SK-N-SH (cell line): ENCODE measurements around the gene PDE6B. TPM values are rescaled to one million over a fixed set of nuclear protein-coding genes. Genes with fewer than 3 reads are reported as not detected.

ENCODE experiments used
- CTCF ChIA-PET: fragments of 300-600, 350-600 bp; formaldehyde crosslinking; extraction: SDS; loops from one replicate; lab custom pipeline; 2021; lab: Yijun Ruan, JAX
- POLR2A ChIA-PET: fragments of 350-600 bp; sonication (Branson Sonifier 250); formaldehyde crosslinking; extraction: SDS; loops from one replicate; lab custom pipeline; 2020; ENCODE audit warnings: antibody characterized with exemption, inconsistent platforms; lab: Yijun Ruan, JAX
- DNase-seq: peaks from one replicate; pipeline ENCODE4 v3.0.0; 2012
- H2AFZ ChIP-seq: fragments of 200-600 bp; sonication (generic); 2 replicates; pipeline ENCODE4 v1.8.1; 2016; ENCODE audit warnings: antibody characterized with exemption, mild to moderate bottlenecking, low read depth
- H3F3A ChIP-seq: fragments of 200-600 bp; sonication (generic); replicated peaks from 2 replicates; pipeline ENCODE3; 2016; ENCODE audit warnings: antibody characterized with exemption, mild to moderate bottlenecking; ENCODE audit not compliant: insufficient read depth
- H3K27ac ChIP-seq, 2 experiments: fragments of 200-500 bp in 1 of 2; fragments of 200-600 bp in 1 of 2; sonication (Bioruptor generic) in 1 of 2; sonication (generic), shearing (Covaris generic) in 1 of 2; 2 replicates each; pipeline versions ENCODE4 v1.5.1 to v1.6.1; 2014 to 2016; ENCODE audit warnings: low read depth in 2 of 2, inconsistent platforms in 1 of 2, low read length in 1 of 2, mild to moderate bottlenecking in 1 of 2, mixed read lengths in 1 of 2
- H3K27me3 ChIP-seq: fragments of 200-600 bp; sonication (generic), shearing (Covaris generic); 2 replicates; pipeline ENCODE4 v1.6.1; 2016; ENCODE audit warnings: mixed run types; ENCODE audit not compliant: insufficient read depth
- H3K36me3 ChIP-seq, 2 experiments: fragments of 200-500 bp in 1 of 2; fragments of 200-600 bp in 1 of 2; sonication (Bioruptor generic) in 1 of 2; sonication (generic) in 1 of 2; replicated peaks in 1 of 2; 2 replicates each; pipeline versions ENCODE3 to v1.5.1; 2014 to 2016; ENCODE audit warnings: low read length in 1 of 2, mild to moderate bottlenecking in 1 of 2; ENCODE audit not compliant: insufficient read depth in 2 of 2, control insufficient read depth in 1 of 2
- H3K4me1 ChIP-seq, 2 experiments: fragments of 200-500 bp in 1 of 2; fragments of 200-600 bp in 1 of 2; sonication (Bioruptor generic) in 1 of 2; sonication (generic), shearing (Covaris generic) in 1 of 2; 2 replicates each; pipeline versions ENCODE4 v1.5.1 to v1.6.1; 2014 to 2016; ENCODE audit warnings: low read depth in 1 of 2, low read length in 1 of 2, mixed run types in 1 of 2; ENCODE audit not compliant: insufficient read depth in 2 of 2, control insufficient read depth in 1 of 2
- H3K4me2 ChIP-seq: fragments of 200-600 bp; sonication (generic), shearing (Covaris generic); 2 replicates; pipeline ENCODE4 v1.6.1; 2017; ENCODE audit warnings: mixed run types
- H3K4me3 ChIP-seq, 2 experiments: fragments of 200-500 bp in 1 of 2; fragments of 200-600 bp in 1 of 2; sonication (Bioruptor generic) in 1 of 2; sonication (generic), shearing (Covaris generic) in 1 of 2; 2 replicates each; pipeline versions ENCODE4 v1.5.1 to v1.8.1; 2014 to 2016; ENCODE audit warnings: low read depth in 2 of 2, inconsistent platforms in 1 of 2, low read length in 1 of 2, mild to moderate bottlenecking in 1 of 2, mixed read lengths in 1 of 2, moderate library complexity in 1 of 2
- H3K79me2 ChIP-seq: fragments of 200-600 bp; sonication (generic); 2 replicates; pipeline ENCODE4 v1.8.1; 2017; ENCODE audit warnings: mild to moderate bottlenecking; ENCODE audit not compliant: insufficient read depth
- H3K9ac ChIP-seq: fragments of 200-600 bp; sonication (generic); 2 replicates; pipeline ENCODE4 v1.6.1; 2017; ENCODE audit warnings: mixed run types
- H3K9me2 ChIP-seq: fragments of 200-600 bp; sonication (generic); 2 replicates; pipeline ENCODE4 v1.6.1; 2017; ENCODE audit warnings: mixed run types
- H3K9me3 ChIP-seq: fragments of 200-600 bp; sonication (generic); 2 replicates; pipeline ENCODE4 v1.6.1; 2017; ENCODE audit warnings: mixed run types, mild to moderate bottlenecking, moderate library complexity
- H4K20me1 ChIP-seq: fragments of 200-600 bp; sonication (generic); 2 replicates; pipeline ENCODE4 v1.6.1; 2017; ENCODE audit warnings: mild to moderate bottlenecking, mixed run types; ENCODE audit not compliant: insufficient read depth
- EZH2phosphoT487 ChIP-seq: fragments of 200-600 bp; sonication (generic); IDR thresholded peaks from 2 replicates; pipeline ENCODE4 v1.6.1; 2017; ENCODE audit warnings: low read depth, mixed run types, mild to moderate bottlenecking, antibody characterized with exemption, moderate library complexity, borderline replicate concordance
- FOXM1 ChIP-seq: IDR thresholded peaks from 2 replicates; pipeline ENCODE4 v1.4.0; 2012; ENCODE audit warnings: low read depth, mild to moderate bottlenecking
- GABPA ChIP-seq: IDR thresholded peaks from 2 replicates; pipeline ENCODE4 v1.4.0; 2012; ENCODE audit warnings: low read depth, mild to moderate bottlenecking
- MEF2A ChIP-seq: IDR thresholded peaks from 2 replicates; pipeline ENCODE4 v1.4.0; 2012; ENCODE audit warnings: low read depth, borderline replicate concordance
- NFIC ChIP-seq: IDR thresholded peaks from 2 replicates; pipeline ENCODE4 v1.4.0; 2012; ENCODE audit warnings: borderline replicate concordance
- RXRA ChIP-seq: IDR thresholded peaks from 2 replicates; pipeline ENCODE4 v1.4.0; 2012; ENCODE audit warnings: low read depth, mild to moderate bottlenecking, borderline replicate concordance
- SIN3A ChIP-seq: IDR thresholded peaks from 2 replicates; pipeline ENCODE4 v1.6.1; 2012; ENCODE audit warnings: low read depth, mild to moderate bottlenecking, low read length, moderate library complexity, borderline replicate concordance
- TEAD4 ChIP-seq: IDR thresholded peaks from 2 replicates; pipeline ENCODE4 v1.4.0; 2012; ENCODE audit warnings: mild to moderate bottlenecking, borderline replicate concordance; ENCODE audit not compliant: insufficient read depth
- WGBS: methylation state at CpG from one replicate; pipeline ENCODE4 v1.1.6; 2017; ENCODE audit warnings: low lambda C conversion rate; 5-methylcytosine and 5-hydroxymethylcytosine counted together
- polyA plus RNA-seq, 3 experiments: library from polyadenylated mRNA; depleted of rRNA; stranded (reverse); fragments of >200 nt; gene quantifications; 2 replicates each; pipeline ENCODE4 v1.2.3, GENCODE V29; 2012
- TF ChIP-seq, protein P1 (sequence below): IDR thresholded peaks from 2 replicates; pipeline ENCODE4 v1.4.0; 2012; ENCODE audit warnings: low read depth
- TF ChIP-seq, protein P2 (sequence below): fragments of 150-350 bp; IDR thresholded peaks from 2 replicates; pipeline ENCODE4 v1.6.1; 2017; ENCODE audit warnings: antibody characterized with exemption, low read length, low read depth, borderline replicate concordance
- TF ChIP-seq, protein P3 (sequence below): IDR thresholded peaks from 2 replicates; pipeline ENCODE4 v1.4.0; 2012; ENCODE audit warnings: low read depth, borderline replicate concordance
- TF ChIP-seq, protein P4 (sequence below): IDR thresholded peaks from 2 replicates; pipeline ENCODE4; 2012

The PDE6B gene
- polyA plus RNA-seq, 1 of the 3 experiments (the other 2 are of a cell fraction) = 1.2 TPM

DNA sequence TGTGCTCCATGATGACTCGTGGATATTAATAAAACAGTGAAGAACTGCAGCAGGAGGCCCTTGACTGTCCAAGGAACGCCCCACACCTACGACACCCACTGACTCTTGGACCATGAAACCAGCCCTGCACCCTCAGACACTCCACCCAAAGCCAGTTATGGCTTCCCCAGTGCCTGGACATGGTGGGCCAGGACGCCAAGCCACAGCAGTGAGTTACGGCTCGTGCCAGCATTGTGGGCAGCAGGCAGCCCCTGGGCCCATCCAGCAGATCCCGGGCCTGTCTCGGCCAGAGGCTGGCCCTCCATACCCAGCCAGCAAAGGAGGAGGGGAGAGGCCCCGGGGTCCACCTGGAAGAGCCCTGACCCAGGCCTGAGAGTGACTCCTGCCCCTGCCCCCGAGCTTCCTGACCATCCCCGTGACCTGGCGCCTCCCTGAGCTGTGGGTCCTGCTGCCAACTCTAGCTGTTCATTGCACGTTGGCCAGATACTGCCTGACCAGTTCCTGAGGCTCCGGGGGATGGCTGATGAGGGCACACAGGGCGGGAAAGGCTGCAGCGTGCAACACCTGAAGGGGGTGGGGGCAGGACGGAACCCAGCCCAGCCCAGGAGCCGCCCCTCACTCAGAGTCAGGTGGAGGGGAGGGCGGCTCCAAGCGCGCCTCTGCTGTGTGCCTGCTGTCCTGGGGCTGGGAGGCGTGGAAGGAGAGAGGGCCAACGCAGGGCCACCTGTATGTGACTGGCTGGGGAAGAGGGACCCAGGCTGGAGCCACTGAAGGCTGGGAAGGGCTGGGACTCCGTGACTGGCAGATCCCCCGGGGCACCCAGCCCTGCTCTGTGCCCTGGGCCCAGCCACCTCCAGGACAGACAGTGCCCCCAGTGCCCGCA, 62.8 kb downstream of the PDE6B start:
- Histone ChIP-seq H3F3A (peaks cover 11% of the 10 kb centered on the region), H3K4me2 (peak overlapping the region; percentile 74; the same call in 1 of the 2 replicates), H3K9me3 (no peaks in the 10 kb centered on the region), H4K20me1 (no peaks in the 10 kb centered on the region), H3K9me2 (no peaks in the 10 kb centered on the region), H3K79me2 (no peaks in the 10 kb centered on the region), H3K27ac (peak overlapping the region in 1 of 2 experiments; percentile 77; a peak in 3 of 4 replicates), H3K4me3 (no peak overlapping the region), H3K9ac (peak overlapping the region; percentile 51; the same call in 1 of the 2 replicates), H3K27me3 (no peaks in the 10 kb centered on the region), H2AFZ (no peak overlapping the region), H3K4me1 (peaks cover 13 to 20% of the 10 kb centered on the region in 2 experiments; a peak in 3 of 4 replicates), H3K36me3 (no peaks in the 10 kb centered on the region)
- WGBS = 95% methylated on average over 10 of the region's 26 CpGs
- TF ChIP-seq, protein P1, sequence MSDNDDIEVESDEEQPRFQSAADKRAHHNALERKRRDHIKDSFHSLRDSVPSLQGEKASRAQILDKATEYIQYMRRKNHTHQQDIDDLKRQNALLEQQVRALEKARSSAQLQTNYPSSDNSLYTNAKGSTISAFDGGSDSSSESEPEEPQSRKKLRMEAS = no peak
- TF ChIP-seq FOXM1 (no peak), MEF2A (no peak), NFIC (no peak), RXRA (no peak), EZH2phosphoT487 (no peak), GABPA (no peak), TEAD4 (no peak), SIN3A (no peak)
- TF ChIP-seq, protein P2, sequence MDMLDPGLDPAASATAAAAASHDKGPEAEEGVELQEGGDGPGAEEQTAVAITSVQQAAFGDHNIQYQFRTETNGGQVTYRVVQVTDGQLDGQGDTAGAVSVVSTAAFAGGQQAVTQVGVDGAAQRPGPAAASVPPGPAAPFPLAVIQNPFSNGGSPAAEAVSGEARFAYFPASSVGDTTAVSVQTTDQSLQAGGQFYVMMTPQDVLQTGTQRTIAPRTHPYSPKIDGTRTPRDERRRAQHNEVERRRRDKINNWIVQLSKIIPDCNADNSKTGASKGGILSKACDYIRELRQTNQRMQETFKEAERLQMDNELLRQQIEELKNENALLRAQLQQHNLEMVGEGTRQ = no peak
- TF ChIP-seq, protein P3, sequence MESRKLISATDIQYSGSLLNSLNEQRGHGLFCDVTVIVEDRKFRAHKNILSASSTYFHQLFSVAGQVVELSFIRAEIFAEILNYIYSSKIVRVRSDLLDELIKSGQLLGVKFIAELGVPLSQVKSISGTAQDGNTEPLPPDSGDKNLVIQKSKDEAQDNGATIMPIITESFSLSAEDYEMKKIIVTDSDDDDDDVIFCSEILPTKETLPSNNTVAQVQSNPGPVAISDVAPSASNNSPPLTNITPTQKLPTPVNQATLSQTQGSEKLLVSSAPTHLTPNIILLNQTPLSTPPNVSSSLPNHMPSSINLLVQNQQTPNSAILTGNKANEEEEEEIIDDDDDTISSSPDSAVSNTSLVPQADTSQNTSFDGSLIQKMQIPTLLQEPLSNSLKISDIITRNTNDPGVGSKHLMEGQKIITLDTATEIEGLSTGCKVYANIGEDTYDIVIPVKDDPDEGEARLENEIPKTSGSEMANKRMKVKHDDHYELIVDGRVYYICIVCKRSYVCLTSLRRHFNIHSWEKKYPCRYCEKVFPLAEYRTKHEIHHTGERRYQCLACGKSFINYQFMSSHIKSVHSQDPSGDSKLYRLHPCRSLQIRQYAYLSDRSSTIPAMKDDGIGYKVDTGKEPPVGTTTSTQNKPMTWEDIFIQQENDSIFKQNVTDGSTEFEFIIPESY = no peak
- TF ChIP-seq, protein P4, sequence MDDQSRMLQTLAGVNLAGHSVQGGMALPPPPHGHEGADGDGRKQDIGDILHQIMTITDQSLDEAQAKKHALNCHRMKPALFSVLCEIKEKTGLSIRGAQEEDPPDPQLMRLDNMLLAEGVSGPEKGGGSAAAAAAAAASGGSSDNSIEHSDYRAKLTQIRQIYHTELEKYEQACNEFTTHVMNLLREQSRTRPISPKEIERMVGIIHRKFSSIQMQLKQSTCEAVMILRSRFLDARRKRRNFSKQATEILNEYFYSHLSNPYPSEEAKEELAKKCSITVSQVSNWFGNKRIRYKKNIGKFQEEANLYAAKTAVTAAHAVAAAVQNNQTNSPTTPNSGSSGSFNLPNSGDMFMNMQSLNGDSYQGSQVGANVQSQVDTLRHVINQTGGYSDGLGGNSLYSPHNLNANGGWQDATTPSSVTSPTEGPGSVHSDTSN = no peak
- ChIA-PET POLR2A (no interaction called here), CTCF (interaction anchor here (1.6 kb wide), 1 partner anchor 299 kb away, joined by 5 read pairs; the partner anchor contains the start of gene IDUA)
- no peak for DNase-seq
